ENCODE measurements around the gene LMTK2.
"Not testable (repeated sequence)": the region's sequence is repeated elsewhere in the genome, so short reads cannot be mapped to it uniquely, and the experiment has no call there.

The LMTK2 gene

GRCh38 chr7:98205162-98205845 lies 98.6 kb downstream of the LMTK2 start:
- DNase-seq = peak; percentile 70

- no peak for DNase-seq
Measured at GRCh38 chr7:98206451-98207330, 100.0 kb downstream of the LMTK2 start.

- no peak for DNase-seq
Measured at GRCh38 chr7:98209166-98209920, 102.7 kb downstream of the LMTK2 start.

GRCh38 chr7:98210513-98211220 lies 104.0 kb downstream of the LMTK2 start:
- DNase-seq = peak; percentile 50

GRCh38 chr7:98211221-98211675 lies 104.6 kb downstream of the LMTK2 start, which contains the start of gene BHLHA15:
BHLHA15 (plus strand) TSS chr7:98211439; CDS start chr7:98212310, 871 bp downstream.
- DNase-seq = peak; percentile 80

GRCh38 chr7:98211676-98212531 lies 105.2 kb downstream of the LMTK2 start:
- no peak for DNase-seq

GRCh38 chr7:98212532-98213041 lies 105.9 kb downstream of the LMTK2 start:
- no peak for DNase-seq

- no peak for DNase-seq
Measured at GRCh38 chr7:98213296-98213887, 106.7 kb downstream of the LMTK2 start.

GRCh38 chr7:98213888-98214810 lies 107.5 kb downstream of the LMTK2 start:
- DNase-seq = peak; percentile 85

GRCh38 chr7:98214811-98215321 lies 108.2 kb downstream of the LMTK2 start:
- peak; percentile 38 for DNase-seq

- DNase-seq = peak; percentile 95
Measured at GRCh38 chr7:98215561-98216495, 109.2 kb downstream of the LMTK2 start.

- no peak for DNase-seq
Measured at GRCh38 chr7:98216941-98217622, 110.4 kb downstream of the LMTK2 start.

GRCh38 chr7:98217623-98218582 lies 111.2 kb downstream of the LMTK2 start:
- DNase-seq = peak; percentile 54

GRCh38 chr7:98219382-98219781 lies 112.7 kb downstream of the LMTK2 start:
- not testable (repeated sequence) for DNase-seq

GRCh38 chr7:98221611-98222532 lies 115.2 kb downstream of the LMTK2 start:
- DNase-seq = no peak

All from NCI-H146 (cell line).